ENCODE data around the gene LRRIQ4.

Gene LRRIQ4

GRCh38 chr3:169857811-169858210 lies 45.1 kb downstream of the LRRIQ4 start:
- no peak for TF ChIP-seq CTCF (IDR thresholded peaks at IDR 0.05)
- no peak for DNase-seq
- Histone ChIP-seq H3K36me3 (no peaks in the 10 kb centered on the region), H3K9me3 (no peaks in the 10 kb centered on the region), H3K4me1 (no peaks in the 10 kb centered on the region), H3K4me3 (no peak overlapping the region), H3K27me3 (peaks cover 0 to 8% of the 10 kb centered on the region in 2 donors), H3K27ac (no peak overlapping the region)
- intact Hi-C loops (cut with DNase I; ENCODE audit: low total_unique reads), result no loop called here

DNA sequence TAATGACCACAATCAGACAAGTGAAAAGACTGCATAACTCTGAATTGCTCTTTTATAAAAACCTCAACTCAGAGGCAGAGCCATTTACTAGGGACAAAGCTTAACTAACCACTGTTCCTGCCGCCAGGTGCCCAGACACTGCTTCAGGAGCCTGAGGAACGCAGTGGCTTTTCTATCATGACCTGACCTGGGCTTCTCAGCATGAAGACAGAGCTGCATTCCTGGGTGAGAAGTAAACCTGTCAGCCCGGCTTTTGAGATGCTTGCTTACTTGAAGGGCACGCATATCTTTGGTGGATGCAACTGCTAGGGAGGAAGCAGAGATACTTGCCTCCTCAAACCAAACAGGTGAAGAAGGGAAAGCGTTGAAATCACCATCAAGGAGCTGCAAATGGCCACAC lies 49.2 kb downstream of the LRRIQ4 start:
- intact Hi-C loops (cut with DNase I; ENCODE audit: low total_unique reads), result loop anchor here (10.0 kb wide), 1 partner anchor 103 kb away; the partner anchor contains the start of gene SEC62
- H3K27me3 ChIP-seq, result no peaks in the 10 kb centered on the region
- no peaks in the 10 kb centered on the region for H3K36me3 ChIP-seq
- TF ChIP-seq CTCF (IDR thresholded peaks at IDR 0.05), result no peak
- peaks cover 0 to 4% (median 0%) of the 10 kb centered on the region in 4 donors for H3K4me1 ChIP-seq
- no peak overlapping the region for H3K4me3 ChIP-seq
- H3K9me3 ChIP-seq, result no peaks in the 10 kb centered on the region
- DNase-seq, result no peak
- no peak overlapping the region for H3K27ac ChIP-seq

DNA sequence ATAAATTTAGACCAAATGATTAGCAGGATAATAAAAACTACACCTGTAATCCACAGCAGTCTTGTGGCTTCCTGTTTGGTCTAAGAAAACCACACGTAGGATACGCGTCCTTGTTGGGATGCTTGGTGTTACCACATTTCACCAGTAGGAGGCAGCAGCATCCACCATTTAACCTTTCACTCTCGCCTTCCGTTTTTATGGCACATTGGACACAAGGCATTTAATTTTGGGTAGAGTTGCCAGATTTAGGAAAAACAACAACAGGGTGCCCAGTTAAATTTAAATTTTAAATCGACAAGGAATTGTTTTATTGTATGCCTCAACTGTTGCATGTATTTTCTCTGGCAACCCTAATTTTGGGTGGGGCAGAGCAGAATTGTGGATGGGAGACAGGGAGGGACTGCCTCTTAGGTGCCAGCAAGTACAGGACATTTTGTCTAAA lies 50.8 kb downstream of the LRRIQ4 start:
- Histone ChIP-seq H3K9me3 (no peaks in the 10 kb centered on the region), H3K36me3 (no peaks in the 10 kb centered on the region), H3K27ac (no peak overlapping the region), H3K4me1 (peaks cover 0 to 4% (median 0%) of the 10 kb centered on the region in 4 donors), H3K27me3 (no peaks in the 10 kb centered on the region), H3K4me3 (no peak overlapping the region)
- peak; percentile 74 to 84 for TF ChIP-seq CTCF (IDR thresholded peaks at IDR 0.05)
- intact Hi-C loops (cut with DNase I; ENCODE audit: low total_unique reads), result loop anchor here (10.0 kb wide), 1 partner anchor 101 kb away; the partner anchor contains the start of gene SEC62
- peak; percentile 64 to 70 for DNase-seq

GRCh38 chr3:169864270-169864669 lies 51.6 kb downstream of the LRRIQ4 start:
- H3K36me3 ChIP-seq, result no peaks in the 10 kb centered on the region
- no peaks in the 10 kb centered on the region for H3K27me3 ChIP-seq
- intact Hi-C loops (cut with DNase I; ENCODE audit: low total_unique reads), result loop anchor here (10.0 kb wide), 1 partner anchor 101 kb away; the partner anchor contains the start of gene SEC62
- TF ChIP-seq CTCF (IDR thresholded peaks at IDR 0.05), result no peak
- no peak overlapping the region for H3K4me3 ChIP-seq
- no peak for DNase-seq
- peaks cover 0 to 4% (median 0%) of the 10 kb centered on the region in 4 donors for H3K4me1 ChIP-seq
- H3K27ac ChIP-seq, result no peak overlapping the region
- no peaks in the 10 kb centered on the region for H3K9me3 ChIP-seq

DNA sequence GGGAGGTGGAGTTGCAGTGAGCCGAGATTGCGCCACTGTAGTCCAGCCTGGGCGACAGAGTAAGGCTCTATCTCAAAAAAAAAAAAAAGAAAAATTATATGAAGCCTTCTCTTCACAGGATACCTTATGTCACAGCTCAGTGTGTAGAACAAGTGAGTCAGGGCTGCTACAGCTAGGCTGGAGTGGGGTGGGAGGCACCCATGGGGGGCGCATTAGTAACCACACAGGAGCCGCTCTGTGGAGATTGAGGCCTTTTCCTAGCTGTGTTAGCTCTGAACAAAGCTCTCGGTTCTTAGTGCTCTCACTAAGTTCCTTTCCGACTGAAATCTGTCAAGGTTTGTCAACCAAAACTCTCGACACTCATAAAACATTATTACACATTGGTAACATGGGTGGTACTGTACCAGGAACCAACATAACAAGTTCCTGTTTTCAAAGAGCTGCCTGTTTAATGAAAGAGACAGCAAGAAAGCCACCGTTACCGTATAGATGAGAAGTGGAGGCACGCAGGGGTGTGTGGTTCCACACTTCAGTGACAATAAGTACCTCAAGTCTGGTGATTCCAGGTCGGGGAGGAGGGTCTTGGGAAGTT lies 52.6 kb downstream of the LRRIQ4 start:
- H3K9me3 ChIP-seq, result no peaks in the 10 kb centered on the region
- no peak for DNase-seq
- no peak for TF ChIP-seq CTCF (IDR thresholded peaks at IDR 0.05)
- H3K36me3 ChIP-seq, result no peaks in the 10 kb centered on the region
- no peak overlapping the region for H3K27ac ChIP-seq
- no peaks in the 10 kb centered on the region for H3K27me3 ChIP-seq
- H3K4me1 ChIP-seq, result peaks cover 0 to 4% (median 0%) of the 10 kb centered on the region in 4 donors
- intact Hi-C loops (cut with DNase I; ENCODE audit: low total_unique reads), result loop anchor here (10.0 kb wide), 1 partner anchor 100 kb away; the partner anchor contains the start of gene SEC62
- no peak overlapping the region for H3K4me3 ChIP-seq
